Measurements from ENCODE around the gene DYNLT5.
A peak's percentile ranks its signal among the peaks of the same experiment; 100 is the strongest.

DYNLT5 gene

GRCh38 chr1:66764994-66765578 is 12.8 kb downstream of the DYNLT5 start:
- H3K27ac ChIP-seq (ENCODE audit: low read depth, low read length): no peak overlapping the region
- H2BK5ac ChIP-seq (ENCODE audit: low read length): no peak overlapping the region
- no peak overlapping the region for H4K8ac ChIP-seq (ENCODE audit: low read depth, low read length)
- no peaks in the 10 kb centered on the region for H3K79me1 ChIP-seq (ENCODE audit: low read length)
- no peaks in the 10 kb centered on the region for H3K36me3 ChIP-seq (ENCODE audit: control insufficient read depth, insufficient read depth, low read length)
- peak; percentile 42 for DNase-seq
- H3K18ac ChIP-seq (ENCODE audit: low read length): no peak overlapping the region
- H3K4me1 ChIP-seq (ENCODE audit: control insufficient read depth, low read depth, low read length): no peaks in the 10 kb centered on the region
- no peak overlapping the region for H2AK5ac ChIP-seq (ENCODE audit: low read length)
- no peak overlapping the region for H3K23ac ChIP-seq (ENCODE audit: low read length)
- H3K9ac ChIP-seq (ENCODE audit: low read length): no peak overlapping the region
- H3K27me3 ChIP-seq (ENCODE audit: insufficient read depth, low read length, poor library complexity): no peaks in the 10 kb centered on the region
- no peak overlapping the region for H2BK15ac ChIP-seq (replicated peaks; ENCODE audit: low read depth)
- H3K4ac ChIP-seq (ENCODE audit: low read depth, low read length): no peak overlapping the region
- no CpG with 5 or more reads among the region's 3 CpGs for WGBS (ENCODE audit: extremely low coverage, insufficient coverage, low lambda C conversion rate)
- H3K79me2 ChIP-seq (ENCODE audit: control insufficient read depth, insufficient read depth, low read length): no peaks in the 10 kb centered on the region
- H2BK120ac ChIP-seq (ENCODE audit: low read depth, low read length): no peak overlapping the region
- no peak overlapping the region for H3K56ac ChIP-seq (ENCODE audit: low read length)
- H3K4me3 ChIP-seq (ENCODE audit: low read length): no peak overlapping the region
- H4K5ac ChIP-seq (ENCODE audit: low read length): no peak overlapping the region
- H3K4me2 ChIP-seq (ENCODE audit: low read length): no peak overlapping the region

GRCh38 chr1:66767626-66768025 is 15.4 kb downstream of the DYNLT5 start:
- Histone ChIP-seq H3K4me3 (ENCODE audit: low read length) (no peak overlapping the region), H3K23ac (ENCODE audit: low read length) (no peak overlapping the region), H3K56ac (ENCODE audit: low read length) (no peak overlapping the region), H4K8ac (ENCODE audit: low read depth, low read length) (no peak overlapping the region), H2BK15ac (replicated peaks; ENCODE audit: low read depth) (no peak overlapping the region), H2BK120ac (ENCODE audit: low read depth, low read length) (no peak overlapping the region), H3K79me1 (ENCODE audit: low read length) (no peaks in the 10 kb centered on the region), H3K27me3 (ENCODE audit: insufficient read depth, low read length, poor library complexity) (no peaks in the 10 kb centered on the region), H3K36me3 (ENCODE audit: control insufficient read depth, insufficient read depth, low read length) (no peaks in the 10 kb centered on the region), H4K5ac (ENCODE audit: low read length) (no peak overlapping the region), H3K4me1 (ENCODE audit: control insufficient read depth, low read depth, low read length) (no peaks in the 10 kb centered on the region), H3K27ac (ENCODE audit: low read depth, low read length) (no peak overlapping the region), H3K4ac (ENCODE audit: low read depth, low read length) (no peak overlapping the region), H3K4me2 (ENCODE audit: low read length) (no peak overlapping the region), H3K18ac (ENCODE audit: low read length) (no peak overlapping the region), H3K9ac (ENCODE audit: low read length) (no peak overlapping the region), H2BK5ac (ENCODE audit: low read length) (no peak overlapping the region), H2AK5ac (ENCODE audit: low read length) (no peak overlapping the region), H3K79me2 (ENCODE audit: control insufficient read depth, insufficient read depth, low read length) (no peaks in the 10 kb centered on the region)
- peak; percentile 34 for DNase-seq

GRCh38 chr1:66768965-66769364 is 16.7 kb downstream of the DYNLT5 start:
- no peak overlapping the region for H2AK5ac ChIP-seq (ENCODE audit: low read length)
- H3K4ac ChIP-seq (ENCODE audit: low read depth, low read length): no peak overlapping the region
- H3K4me3 ChIP-seq (ENCODE audit: low read length): no peak overlapping the region
- WGBS (ENCODE audit: extremely low coverage, insufficient coverage, low lambda C conversion rate): no CpG with 5 or more reads among the region's 1 CpG
- no peaks in the 10 kb centered on the region for H3K79me2 ChIP-seq (ENCODE audit: control insufficient read depth, insufficient read depth, low read length)
- H4K8ac ChIP-seq (ENCODE audit: low read depth, low read length): no peak overlapping the region
- no peaks in the 10 kb centered on the region for H3K27me3 ChIP-seq (ENCODE audit: insufficient read depth, low read length, poor library complexity)
- no peak overlapping the region for H2BK5ac ChIP-seq (ENCODE audit: low read length)
- no peaks in the 10 kb centered on the region for H3K36me3 ChIP-seq (ENCODE audit: control insufficient read depth, insufficient read depth, low read length)
- H2BK120ac ChIP-seq (ENCODE audit: low read depth, low read length): no peak overlapping the region
- H3K4me2 ChIP-seq (ENCODE audit: low read length): no peak overlapping the region
- no peak overlapping the region for H3K9ac ChIP-seq (ENCODE audit: low read length)
- H3K79me1 ChIP-seq (ENCODE audit: low read length): no peaks in the 10 kb centered on the region
- no peak overlapping the region for H3K56ac ChIP-seq (ENCODE audit: low read length)
- no peak overlapping the region for H3K23ac ChIP-seq (ENCODE audit: low read length)
- no peaks in the 10 kb centered on the region for H3K4me1 ChIP-seq (ENCODE audit: control insufficient read depth, low read depth, low read length)
- no peak overlapping the region for H2BK15ac ChIP-seq (replicated peaks; ENCODE audit: low read depth)
- DNase-seq: no peak
- H3K27ac ChIP-seq (ENCODE audit: low read depth, low read length): no peak overlapping the region
- no peak overlapping the region for H3K18ac ChIP-seq (ENCODE audit: low read length)
- H4K5ac ChIP-seq (ENCODE audit: low read length): no peak overlapping the region

GRCh38 chr1:66769512-66770229 is 17.4 kb downstream of the DYNLT5 start:
- H3K4me2 ChIP-seq (ENCODE audit: low read length): no peak overlapping the region
- H3K4me3 ChIP-seq (ENCODE audit: low read length): no peak overlapping the region
- no peak overlapping the region for H2BK5ac ChIP-seq (ENCODE audit: low read length)
- no peaks in the 10 kb centered on the region for H3K79me1 ChIP-seq (ENCODE audit: low read length)
- H2AK5ac ChIP-seq (ENCODE audit: low read length): no peak overlapping the region
- H3K56ac ChIP-seq (ENCODE audit: low read length): no peak overlapping the region
- no peaks in the 10 kb centered on the region for H3K27me3 ChIP-seq (ENCODE audit: insufficient read depth, low read length, poor library complexity)
- H3K4me1 ChIP-seq (ENCODE audit: control insufficient read depth, low read depth, low read length): no peaks in the 10 kb centered on the region
- WGBS (ENCODE audit: extremely low coverage, insufficient coverage, low lambda C conversion rate): no CpG with 5 or more reads among the region's 7 CpGs
- H3K23ac ChIP-seq (ENCODE audit: low read length): no peak overlapping the region
- DNase-seq: no peak
- no peak overlapping the region for H3K18ac ChIP-seq (ENCODE audit: low read length)
- H3K9ac ChIP-seq (ENCODE audit: low read length): no peak overlapping the region
- no peaks in the 10 kb centered on the region for H3K36me3 ChIP-seq (ENCODE audit: control insufficient read depth, insufficient read depth, low read length)
- no peak overlapping the region for H2BK120ac ChIP-seq (ENCODE audit: low read depth, low read length)
- H3K79me2 ChIP-seq (ENCODE audit: control insufficient read depth, insufficient read depth, low read length): no peaks in the 10 kb centered on the region
- no peak overlapping the region for H4K8ac ChIP-seq (ENCODE audit: low read depth, low read length)
- H4K5ac ChIP-seq (ENCODE audit: low read length): no peak overlapping the region
- H3K27ac ChIP-seq (ENCODE audit: low read depth, low read length): no peak overlapping the region
- H3K4ac ChIP-seq (ENCODE audit: low read depth, low read length): no peak overlapping the region
- H2BK15ac ChIP-seq (replicated peaks; ENCODE audit: low read depth): no peak overlapping the region

GRCh38 chr1:66770240-66770639 is 18.0 kb downstream of the DYNLT5 start:
- Histone ChIP-seq H3K4me1 (ENCODE audit: control insufficient read depth, low read depth, low read length) (no peaks in the 10 kb centered on the region), H2BK120ac (ENCODE audit: low read depth, low read length) (no peak overlapping the region), H3K79me2 (ENCODE audit: control insufficient read depth, insufficient read depth, low read length) (no peaks in the 10 kb centered on the region), H3K56ac (ENCODE audit: low read length) (no peak overlapping the region), H2AK5ac (ENCODE audit: low read length) (no peak overlapping the region), H3K23ac (ENCODE audit: low read length) (no peak overlapping the region), H3K36me3 (ENCODE audit: control insufficient read depth, insufficient read depth, low read length) (no peaks in the 10 kb centered on the region), H3K4ac (ENCODE audit: low read depth, low read length) (no peak overlapping the region), H2BK15ac (replicated peaks; ENCODE audit: low read depth) (no peak overlapping the region), H3K4me3 (ENCODE audit: low read length) (no peak overlapping the region), H3K27ac (ENCODE audit: low read depth, low read length) (no peak overlapping the region), H3K79me1 (ENCODE audit: low read length) (no peaks in the 10 kb centered on the region), H2BK5ac (ENCODE audit: low read length) (no peak overlapping the region), H3K9ac (ENCODE audit: low read length) (no peak overlapping the region), H3K18ac (ENCODE audit: low read length) (no peak overlapping the region), H3K4me2 (ENCODE audit: low read length) (no peak overlapping the region), H4K5ac (ENCODE audit: low read length) (no peak overlapping the region), H3K27me3 (ENCODE audit: insufficient read depth, low read length, poor library complexity) (no peaks in the 10 kb centered on the region), H4K8ac (ENCODE audit: low read depth, low read length) (no peak overlapping the region)
- no peak for DNase-seq
- no CpG with 5 or more reads among the region's 2 CpGs for WGBS (ENCODE audit: extremely low coverage, insufficient coverage, low lambda C conversion rate)

DNA sequence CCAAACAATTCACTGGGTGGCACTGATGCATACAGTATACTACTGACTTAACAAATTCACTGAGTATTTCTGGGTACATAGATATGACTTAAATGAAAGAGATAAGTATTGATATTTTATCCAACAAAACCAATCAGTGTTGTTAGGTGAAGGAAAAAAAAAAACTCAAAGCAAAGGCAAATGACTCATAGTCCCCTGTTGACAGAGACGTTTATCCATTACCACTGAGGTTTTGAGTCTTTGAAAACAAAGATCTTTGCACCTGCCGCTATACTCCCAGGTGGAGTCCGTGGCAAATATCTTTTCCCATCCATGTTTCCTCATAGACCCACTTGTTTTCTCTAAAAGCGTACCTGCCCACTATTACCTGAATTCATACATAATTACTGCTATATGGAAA is 18.4 kb downstream of the DYNLT5 start:
- no peaks in the 10 kb centered on the region for H3K27me3 ChIP-seq (ENCODE audit: insufficient read depth, low read length, poor library complexity)
- no peak overlapping the region for H3K23ac ChIP-seq (ENCODE audit: low read length)
- no peak overlapping the region for H2BK15ac ChIP-seq (replicated peaks; ENCODE audit: low read depth)

More for the DNA sequence above, 18.4 kb downstream of the DYNLT5 start:
- H3K79me2 ChIP-seq (ENCODE audit: control insufficient read depth, insufficient read depth, low read length): no peaks in the 10 kb centered on the region
- DNase-seq: no peak
- H3K9ac ChIP-seq (ENCODE audit: low read length): no peak overlapping the region
- H2AK5ac ChIP-seq (ENCODE audit: low read length): no peak overlapping the region
- no peak overlapping the region for H3K4me3 ChIP-seq (ENCODE audit: low read length)
- no CpG with 5 or more reads among the region's 4 CpGs for WGBS (ENCODE audit: extremely low coverage, insufficient coverage, low lambda C conversion rate)
- no peak overlapping the region for H4K8ac ChIP-seq (ENCODE audit: low read depth, low read length)
- no peak overlapping the region for H4K5ac ChIP-seq (ENCODE audit: low read length)
- H3K79me1 ChIP-seq (ENCODE audit: low read length): no peaks in the 10 kb centered on the region
- H3K27ac ChIP-seq (ENCODE audit: low read depth, low read length): no peak overlapping the region
- no peak overlapping the region for H3K4me2 ChIP-seq (ENCODE audit: low read length)
- no peak overlapping the region for H3K18ac ChIP-seq (ENCODE audit: low read length)
- H3K4me1 ChIP-seq (ENCODE audit: control insufficient read depth, low read depth, low read length): no peaks in the 10 kb centered on the region
- no peak overlapping the region for H2BK5ac ChIP-seq (ENCODE audit: low read length)
- no peaks in the 10 kb centered on the region for H3K36me3 ChIP-seq (ENCODE audit: control insufficient read depth, insufficient read depth, low read length)
- H3K56ac ChIP-seq (ENCODE audit: low read length): no peak overlapping the region
- H2BK120ac ChIP-seq (ENCODE audit: low read depth, low read length): no peak overlapping the region
- H3K4ac ChIP-seq (ENCODE audit: low read depth, low read length): no peak overlapping the region

Measured in mesendoderm (in vitro differentiated cells).